Measurements from ENCODE around the gene CLDN24. TPM values are rescaled to one million over a fixed set of nuclear protein-coding genes. Genes with fewer than 3 reads are reported as not detected.

CLDN24 gene
- total and polyA plus RNA-seq, 7 donors = not detected

- 90 to 97% (median 92%) methylated on average over 9 of the region's 9 CpGs for WGBS, 3 donors
- no peak overlapping the region for H3K27ac ChIP-seq
- TF ChIP-seq CTCF (IDR thresholded peaks at IDR 0.05) = no peak
- no peak overlapping the region for H3K4me3 ChIP-seq
- intact Hi-C loops (cut with DNase I) = no loop called here
- no peaks in the 10 kb centered on the region for H3K4me1 ChIP-seq
- ATAC-seq = no peak
- DNase-seq = no peak
- H3K9me3 ChIP-seq = no peaks in the 10 kb centered on the region
- peaks cover 0 to 39% of the 10 kb centered on the region in 2 donors for H3K36me3 ChIP-seq (ENCODE audit: insufficient read depth in 1 of 2, low read depth in 1 of 2)
- no peaks in the 10 kb centered on the region for H3K27me3 ChIP-seq (ENCODE audit: insufficient read depth in 3 of 3, low read length in 2 of 3)
Measured at GRCh38 chr4:183314806-183315205, 7.4 kb downstream of the CLDN24 start.

GRCh38 chr4:183314336-183314735 is 7.9 kb downstream of the CLDN24 start:
- H3K27ac ChIP-seq = no peak overlapping the region
- H3K9me3 ChIP-seq = no peaks in the 10 kb centered on the region
- whole genome bisulfite sequencing, 3 donors = 93 to 94% (median 94%) methylated on average over 15 of the region's 15 CpGs
- H3K27me3 ChIP-seq (ENCODE audit: insufficient read depth in 3 of 3, low read length in 2 of 3) = no peaks in the 10 kb centered on the region
- intact Hi-C loops (cut with DNase I) = no loop called here
- H3K36me3 ChIP-seq (ENCODE audit: insufficient read depth in 1 of 2, low read depth in 1 of 2) = peaks cover 0 to 39% of the 10 kb centered on the region in 2 donors
- H3K4me1 ChIP-seq = no peaks in the 10 kb centered on the region
- DNase-seq = no peak
- no peak for ATAC-seq
- TF ChIP-seq CTCF (IDR thresholded peaks at IDR 0.05) = no peak
- H3K4me3 ChIP-seq = no peak overlapping the region

GRCh38 chr4:183312841-183313240 is 9.4 kb downstream of the CLDN24 start:
- intact Hi-C loops (cut with DNase I) = no loop called here
- H3K27me3 ChIP-seq (ENCODE audit: insufficient read depth in 3 of 3, low read length in 2 of 3) = no peaks in the 10 kb centered on the region
- no peak for TF ChIP-seq CTCF (IDR thresholded peaks at IDR 0.05)
- no peak overlapping the region for H3K4me3 ChIP-seq
- H3K9me3 ChIP-seq = no peaks in the 10 kb centered on the region
- WGBS, 3 donors = 75 to 95% (median 80%) methylated on average over 5 of the region's 5 CpGs
- no peak for ATAC-seq
- no peak overlapping the region for H3K27ac ChIP-seq
- DNase-seq = no peak
- H3K4me1 ChIP-seq = no peaks in the 10 kb centered on the region
- H3K36me3 ChIP-seq (ENCODE audit: insufficient read depth in 1 of 2, low read depth in 1 of 2) = peaks cover 0 to 39% of the 10 kb centered on the region in 2 donors

GRCh38 chr4:183306811-183307210 is 15.4 kb downstream of the CLDN24 start:
- 68 to 89% (median 80%) methylated on average over 3 of the region's 3 CpGs for WGBS, 3 donors

More at GRCh38 chr4:183306811-183307210, 15.4 kb downstream of the CLDN24 start:
- ATAC-seq (no peak), DNase-seq (no peak)
- Histone ChIP-seq H3K27ac (no peak overlapping the region), H3K36me3 (ENCODE audit: insufficient read depth in 1 of 2, low read depth in 1 of 2) (peaks cover 0 to 4% of the 10 kb centered on the region in 2 donors), H3K27me3 (ENCODE audit: insufficient read depth in 3 of 3, low read length in 2 of 3) (no peaks in the 10 kb centered on the region), H3K4me1 (no peaks in the 10 kb centered on the region), H3K4me3 (no peak overlapping the region), H3K9me3 (no peaks in the 10 kb centered on the region)
- intact Hi-C loops (cut with DNase I) = no loop called here
- no peak for TF ChIP-seq CTCF (IDR thresholded peaks at IDR 0.05)
